Smooth muscle cell of the brain vasculature (primary cell): ENCODE measurements around the gene GET3.
"Not testable (repeated sequence)": the region's sequence is repeated elsewhere in the genome, so short reads cannot be mapped to it uniquely, and the experiment has no call there.

ENCODE experiments used
- DNase-seq: peaks from one replicate; pipeline ENCODE4 v3.0.0-alpha.2; 2012; ENCODE audit warnings: low read depth, low spot score

The GET3 gene

DNA sequence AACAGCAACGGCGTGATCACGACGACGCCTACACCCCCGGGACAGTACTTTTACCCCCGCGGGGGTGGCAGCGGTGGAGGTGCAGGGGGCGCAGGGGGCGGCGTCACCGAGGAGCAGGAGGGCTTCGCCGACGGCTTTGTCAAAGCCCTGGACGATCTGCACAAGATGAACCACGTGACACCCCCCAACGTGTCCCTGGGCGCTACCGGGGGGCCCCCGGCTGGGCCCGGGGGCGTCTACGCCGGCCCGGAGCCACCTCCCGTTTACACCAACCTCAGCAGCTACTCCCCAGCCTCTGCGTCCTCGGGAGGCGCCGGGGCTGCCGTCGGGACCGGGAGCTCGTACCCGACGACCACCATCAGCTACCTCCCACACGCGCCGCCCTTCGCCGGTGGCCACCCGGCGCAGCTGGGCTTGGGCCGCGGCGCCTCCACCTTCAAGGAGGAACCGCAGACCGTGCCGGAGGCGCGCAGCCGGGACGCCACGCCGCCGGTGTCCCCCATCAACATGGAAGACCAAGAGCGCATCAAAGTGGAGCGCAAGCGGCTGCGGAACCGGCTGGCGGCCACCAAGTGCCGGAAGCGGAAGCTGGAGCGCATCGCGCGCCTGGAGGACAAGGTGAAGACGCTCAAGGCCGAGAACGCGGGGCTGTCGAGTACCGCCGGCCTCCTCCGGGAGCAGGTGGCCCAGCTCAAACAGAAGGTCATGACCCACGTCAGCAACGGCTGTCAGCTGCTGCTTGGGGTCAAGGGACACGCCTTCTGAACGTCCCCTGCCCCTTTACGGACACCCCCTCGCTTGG lies 55.0 kb downstream of the GET3 start:
- no peak for DNase-seq

DNA sequence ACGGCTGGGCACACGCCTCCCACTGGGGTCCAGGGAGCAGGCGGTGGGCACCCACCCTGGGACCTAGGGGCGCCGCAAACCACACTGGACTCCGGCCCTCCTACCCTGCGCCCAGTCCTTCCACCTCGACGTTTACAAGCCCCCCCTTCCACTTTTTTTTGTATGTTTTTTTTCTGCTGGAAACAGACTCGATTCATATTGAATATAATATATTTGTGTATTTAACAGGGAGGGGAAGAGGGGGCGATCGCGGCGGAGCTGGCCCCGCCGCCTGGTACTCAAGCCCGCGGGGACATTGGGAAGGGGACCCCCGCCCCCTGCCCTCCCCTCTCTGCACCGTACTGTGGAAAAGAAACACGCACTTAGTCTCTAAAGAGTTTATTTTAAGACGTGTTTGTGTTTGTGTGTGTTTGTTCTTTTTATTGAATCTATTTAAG lies 55.6 kb downstream of the GET3 start:
- no peak for DNase-seq

DNA sequence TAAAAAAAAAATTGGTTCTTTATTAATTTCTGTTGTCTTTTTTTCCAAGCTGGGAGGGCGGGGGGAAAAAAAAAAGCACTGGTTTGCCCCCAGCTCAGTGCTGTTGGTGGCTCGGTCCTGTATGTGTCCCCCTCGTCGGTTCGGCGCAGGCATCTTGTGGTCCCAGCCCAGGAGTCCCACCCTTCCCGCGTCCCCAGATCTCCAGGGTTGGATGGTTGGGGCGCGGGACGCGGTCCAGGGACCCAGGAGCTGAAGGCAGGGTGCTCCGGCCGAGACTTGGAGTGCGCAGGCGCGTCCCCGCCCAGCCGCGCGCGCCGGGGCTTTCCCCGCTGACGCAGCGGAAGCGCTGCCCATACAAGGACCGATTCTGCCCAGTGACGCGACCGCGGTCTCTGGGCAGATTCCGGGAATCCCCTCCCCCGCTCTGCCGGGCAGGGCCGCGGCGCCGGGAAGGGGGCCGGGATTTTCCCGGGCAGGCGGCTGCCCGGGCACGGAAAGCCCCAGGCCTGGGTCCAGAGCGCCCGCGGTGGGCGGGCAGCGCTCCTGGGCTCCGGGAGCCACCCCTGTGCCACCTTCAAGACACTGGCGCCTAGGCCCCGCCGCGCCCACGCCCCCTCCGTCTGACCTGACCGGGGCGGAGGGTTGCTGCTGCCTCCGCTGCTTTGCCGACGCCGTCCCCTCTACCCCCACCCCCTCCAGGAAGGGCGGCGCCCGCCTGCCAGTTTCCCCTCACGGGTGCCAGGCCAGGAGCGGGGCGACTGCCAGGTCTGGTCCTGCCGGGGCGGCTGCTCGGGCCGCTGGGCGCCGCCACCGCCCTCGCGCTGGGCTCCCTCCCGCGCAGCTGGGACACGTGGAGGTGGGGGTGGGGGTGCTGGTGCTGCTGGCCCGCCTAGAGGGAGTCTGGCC lies 56.2 kb downstream of the GET3 start:
- no peak for DNase-seq

DNA sequence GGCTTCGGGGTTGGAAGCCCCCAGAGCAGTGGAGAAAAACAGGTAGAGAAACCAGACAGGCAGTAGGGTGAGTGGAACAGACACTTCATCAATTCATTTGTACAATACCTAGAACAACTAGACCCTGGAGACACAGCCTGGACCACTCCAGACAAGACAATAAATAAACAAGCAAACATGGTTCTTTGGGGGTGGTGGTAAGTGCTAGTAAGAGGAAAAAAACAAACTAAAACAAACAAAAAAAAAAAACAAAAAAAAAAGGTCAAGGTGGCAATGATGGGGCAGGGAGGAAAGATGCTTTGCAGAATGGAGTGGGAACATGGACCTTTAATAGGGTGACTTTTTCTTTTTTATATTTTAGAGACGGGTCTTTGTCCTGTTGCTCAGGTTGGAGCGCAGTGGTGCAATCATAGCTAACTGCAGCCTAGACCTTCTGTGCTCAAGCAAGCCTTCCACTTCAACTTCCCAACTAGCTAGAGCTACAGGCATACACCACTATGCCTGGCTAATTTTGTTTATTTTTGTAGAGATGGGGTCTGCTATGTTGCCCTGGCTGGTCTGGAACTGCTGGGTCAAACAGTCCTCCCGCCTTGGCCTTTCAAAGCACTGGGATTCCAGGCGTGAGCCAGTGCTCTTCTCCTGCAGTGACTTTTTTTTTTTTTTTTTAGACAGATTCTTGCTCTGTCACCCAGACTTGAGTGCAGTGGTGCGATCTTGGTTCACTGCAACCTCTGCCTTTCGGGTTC lies 57.1 kb downstream of the GET3 start:
- no peak for DNase-seq

GRCh38 chr19:12794971-12795381 lies 57.7 kb downstream of the GET3 start:
- DNase-seq, result no peak

- no peak for DNase-seq
Observed at GRCh38 chr19:12796146-12797071, 59.1 kb downstream of the GET3 start.

GRCh38 chr19:12797141-12797587 lies 59.9 kb downstream of the GET3 start:
- no peak for DNase-seq

DNA sequence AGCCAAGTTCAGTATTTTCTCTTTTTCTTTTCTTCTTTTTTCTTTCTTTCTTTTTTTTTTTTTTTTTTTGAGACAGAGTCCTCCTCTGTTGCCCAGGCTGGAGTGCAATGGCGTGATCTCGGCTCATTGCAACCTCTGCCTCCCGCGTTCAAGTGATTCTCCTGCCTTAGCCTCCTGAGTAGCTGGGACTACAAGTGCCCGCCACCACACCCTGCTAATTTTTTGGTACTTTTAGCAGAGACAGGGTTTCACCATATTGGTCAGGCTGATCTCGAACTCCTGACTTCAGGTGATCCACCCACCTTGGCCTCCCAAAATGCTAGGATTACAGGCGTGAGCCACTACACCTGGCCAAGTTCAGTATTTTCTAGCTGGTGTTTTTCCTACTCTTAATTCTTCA lies 60.3 kb downstream of the GET3 start:
- DNase-seq, result not testable (repeated sequence)
